SK-N-SH (cell line): Measurements from ENCODE around the gene HOXB5.

Experiments used
- CTCF ChIP-seq: fragments of 200-600 bp; sonication (generic); IDR thresholded peaks from 2 replicates; pipeline ENCODE4 v1.6.1; 2017; ENCODE audit warnings: antibody characterized with exemption, mild to moderate bottlenecking, moderate library complexity
- EP300 ChIP-seq, 2 experiments: IDR thresholded peaks; 2 replicates each; pipeline versions ENCODE4 v1.4.0 to v1.6.1; 2012; ENCODE audit warnings: borderline replicate concordance in 1 of 2, low read depth in 1 of 2, low read length in 1 of 2
- EZH2phosphoT487 ChIP-seq: fragments of 200-600 bp; sonication (generic); IDR thresholded peaks from 2 replicates; pipeline ENCODE4 v1.6.1; 2017; ENCODE audit warnings: low read depth, mixed run types, mild to moderate bottlenecking, antibody characterized with exemption, moderate library complexity, borderline replicate concordance
- MAX ChIP-seq: IDR thresholded peaks from 2 replicates; pipeline ENCODE4 v1.4.0; 2012; ENCODE audit warnings: low read depth
- POLR2AphosphoS5 ChIP-seq: IDR thresholded peaks from 2 replicates; pipeline ENCODE4 v1.6.1; 2012; ENCODE audit warnings: low read depth, low read length
- RCOR1 ChIP-seq: fragments of 150-350 bp; IDR thresholded peaks from 2 replicates; pipeline ENCODE4 v1.6.1; 2017; ENCODE audit warnings: antibody characterized with exemption, low read length
- REST ChIP-seq: IDR thresholded peaks from 2 replicates; pipeline ENCODE4 v1.6.1; 2012; ENCODE audit warnings: mild to moderate bottlenecking, low read depth, low read length, moderate library complexity
- TAF1 ChIP-seq: IDR thresholded peaks from 2 replicates; pipeline ENCODE4 v1.6.1; 2012; ENCODE audit warnings: low read depth, mild to moderate bottlenecking, low read length, moderate library complexity, borderline replicate concordance
- TCF12 ChIP-seq: IDR thresholded peaks from 2 replicates; pipeline ENCODE4 v1.4.0; 2012
- TEAD4 ChIP-seq: IDR thresholded peaks from 2 replicates; pipeline ENCODE4 v1.4.0; 2012; ENCODE audit warnings: mild to moderate bottlenecking, borderline replicate concordance; ENCODE audit not compliant: insufficient read depth
- ZBTB33 ChIP-seq: IDR thresholded peaks from 2 replicates; pipeline ENCODE4 v1.4.0; 2012; ENCODE audit warnings: low read depth, borderline replicate concordance

GRCh38 chr17:48618256-48618896 is 24.8 kb upstream of the HOXB5 start:
- TF ChIP-seq CTCF (peak; percentile 100), REST (no peak), TAF1 (no peak), POLR2AphosphoS5 (no peak), EZH2phosphoT487 (peak; percentile 58; the same call in 1 of the 2 replicates), TCF12 (no peak), MAX (no peak), RCOR1 (peak; percentile 14; the same call in 1 of the 2 replicates), TEAD4 (no peak), ZBTB33 (no peak), EP300 (IDR thresholded peaks at IDR 0.05; ENCODE audit: borderline replicate concordance in 1 of 2, low read depth in 1 of 2, low read length in 1 of 2) (no peak)
